ENCODE data around the gene SLC25A23. TPM values are rescaled to one million over a fixed set of nuclear protein-coding genes. Genes with fewer than 3 reads are reported as not detected.

SLC25A23 gene
- total RNA-seq, 1 experiment from 2014 or later, result 42.9 TPM

- Histone ChIP-seq H3K23ac (ENCODE audit: insufficient read length, low read depth, low read length) (no peak within 1 kb of the TSS), H2BK12ac (ENCODE audit: insufficient read length, low read depth, low read length) (no peak within 1 kb of the TSS), H3K56ac (ENCODE audit: insufficient read length, low read depth, low read length) (no peak within 1 kb of the TSS), H4K91ac (ENCODE audit: insufficient read length, low read depth, low read length) (no peak within 1 kb of the TSS), H4K20me1 (ENCODE audit: control insufficient read depth, insufficient read depth, insufficient read length) (no peaks in the 10 kb centered on the region), H3K27ac (ENCODE audit: insufficient read length, low read depth, low read length) (no peak within 1 kb of the TSS), H3K4me2 (ENCODE audit: insufficient read depth, insufficient read length, low read length) (peak within 1 kb of the TSS; percentile 90), H4K5ac (ENCODE audit: insufficient read length, low read depth, low read length) (no peak within 1 kb of the TSS), H2BK5ac (ENCODE audit: insufficient read length, low read length) (no peak within 1 kb of the TSS), H2BK15ac (ENCODE audit: low read depth, low read length) (no peak within 1 kb of the TSS), H3K14ac (ENCODE audit: insufficient read depth, low read length) (peak within 1 kb of the TSS; percentile 62), H3K79me2 (ENCODE audit: insufficient read depth, low read length) (peaks cover 3% of the 10 kb centered on the region; the same call in 1 of the 2 replicates), H3K9ac (ENCODE audit: extremely low read depth, insufficient read length, low read length) (peak within 1 kb of the TSS; percentile 64), H3K4ac (ENCODE audit: low read depth, low read length) (no peak within 1 kb of the TSS), H3K9me3 (ENCODE audit: control insufficient read depth, low read depth, low read length) (no peaks in the 10 kb centered on the region), H3K79me1 (ENCODE audit: insufficient read depth, low read depth, low read length, poor library complexity, severe bottlenecking) (peaks cover 9% of the 10 kb centered on the region), H4K8ac (replicated peaks; ENCODE audit: insufficient read length, low read depth, low read length) (no peak within 1 kb of the TSS), H2BK20ac (ENCODE audit: low read depth, low read length, poor library complexity, severe bottlenecking) (no peak within 1 kb of the TSS), H3K18ac (ENCODE audit: insufficient read length, low read depth, low read length) (peak within 1 kb of the TSS; percentile 68), H3K23me2 (ENCODE audit: insufficient read length, low read depth, low read length, poor library complexity, severe bottlenecking) (peaks cover 6% of the 10 kb centered on the region), H3T11ph (ENCODE audit: low read length) (no peak within 1 kb of the TSS), H2AFZ (ENCODE audit: low read length) (no peak within 1 kb of the TSS), H3K4me1 (ENCODE audit: insufficient read depth, low read length) (peaks cover 3% of the 10 kb centered on the region; the same call in 1 of the 2 replicates), H2AK5ac (ENCODE audit: insufficient read length, low read length) (no peak within 1 kb of the TSS), H3K27me3 (ENCODE audit: insufficient read depth, low read length) (no peaks in the 10 kb centered on the region), H2BK120ac (ENCODE audit: low read depth, low read length, poor library complexity, severe bottlenecking) (peak within 1 kb of the TSS; percentile 53)
- no CpG with 5 or more reads among the region's 69 CpGs for WGBS (ENCODE audit: extremely low coverage, insufficient read length, low lambda C conversion rate)
- Mint-ChIP-seq H3K27ac (peak within 1 kb of the TSS; percentile 94 to 98 (median 98)), H3K4me1 (peaks cover 18 to 26% of the 10 kb centered on the region in 2 experiments), H3K4me3 (peak within 1 kb of the TSS; percentile 97), H3K36me3 (ENCODE audit: insufficient read depth in 1 of 3, low read depth in 3 of 3) (peaks cover 8 to 24% (median 20%) of the 10 kb centered on the region in 3 experiments), H3K9me3 (no peaks in the 10 kb centered on the region), H3K27me3 (ENCODE audit: low read depth) (no peaks in the 10 kb centered on the region)
- TF ChIP-seq CTCF (conservative IDR thresholded peaks at IDR 0.05), result peak; percentile 26; the same call in 1 of the 3 replicates
- DNase-seq, result peak; percentile 95
Measured at GRCh38 chr19:6393074-6393982, 66.3 kb downstream of the SLC25A23 start, which contains the start of gene GTF2F1. GTF2F1 (minus strand) TSS chr19:6393164; CDS start chr19:6392995, 169 bp downstream.

Data from H9 (cell line).